Aorta (tissue), 5 donors: Measurements from ENCODE around the gene PIGQ. TPM values are rescaled to one million over a fixed set of nuclear protein-coding genes. Genes with fewer than 3 reads are reported as not detected.

Source experiments
- ATAC-seq: fragments of 200-7000 bp; cut with Tn5 transposase; one replicate; pipeline ENCODE4 v1.9.1; 2022; ENCODE audit warnings: moderate library complexity; ENCODE audit not compliant: low FRiP score
- DNase-seq, 2 donors: peaks; one replicate each; pipeline ENCODE4 v3.0.0-alpha.2; 2020
- H3K27ac ChIP-seq, 2 donors: one replicate each; pipeline ENCODE4 v1.5.1; 2013; ENCODE audit warnings: low read length in 2 of 2, mild to moderate bottlenecking in 2 of 2, moderate library complexity in 2 of 2, control low read depth in 1 of 2, inconsistent platforms in 1 of 2, low read depth in 1 of 2
- H3K27me3 ChIP-seq, 2 donors: one replicate each; pipeline ENCODE4 v1.6.1; 2013; ENCODE audit warnings: control low read depth in 1 of 2, low read length in 1 of 2, mild to moderate bottlenecking in 1 of 2, moderate library complexity in 1 of 2; ENCODE audit not compliant: insufficient read depth in 2 of 2, control insufficient read depth in 1 of 2
- H3K36me3 ChIP-seq, 2 donors: one replicate each; pipeline ENCODE4 v1.6.1; 2013; ENCODE audit warnings: control low read depth in 1 of 2, low read length in 1 of 2, mild to moderate bottlenecking in 1 of 2; ENCODE audit not compliant: insufficient read depth in 2 of 2, control insufficient read depth in 1 of 2
- H3K4me1 ChIP-seq, 2 donors: one replicate each; pipeline ENCODE4 v1.6.1; 2013; ENCODE audit warnings: low read length in 2 of 2, control low read depth in 1 of 2, mild to moderate bottlenecking in 1 of 2, moderate library complexity in 1 of 2; ENCODE audit not compliant: insufficient read depth in 2 of 2, control insufficient read depth in 1 of 2
- H3K4me3 ChIP-seq, 2 donors: one replicate each; pipeline ENCODE4 v1.5.1; 2013; ENCODE audit warnings: low read length in 2 of 2, control low read depth in 1 of 2, mild to moderate bottlenecking in 1 of 2
- H3K9me3 ChIP-seq: one replicate; pipeline ENCODE4 v1.6.1; 2013; ENCODE audit warnings: mild to moderate bottlenecking, low read length; ENCODE audit not compliant: control insufficient read depth
- WGBS, 2 donors: extraction: QIAGEN DNeasy Blood & Tissue Kit; methylation state at CpG; one replicate each; pipeline ENCODE4 v1.1.7; 2013; 5-methylcytosine and 5-hydroxymethylcytosine counted together
- intact Hi-C, 2 donors: fragments of 100-400 bp; cut with DNase I; formaldehyde crosslinking; loops; one replicate each; pipeline versions ENCODE4 v1.14.2 to v1.15.0; 2022
- polyA plus RNA-seq, 2 donors: library from polyadenylated mRNA; stranded (reverse); fragments of 200-250 nt; gene quantifications; one replicate each; pipeline ENCODE4 v1.2.3, GENCODE V29; 2013
- total RNA-seq, 2 donors: library from RNA; stranded (reverse); fragmentation: NEBNext Ultra II Directional; extraction: Animal tissue kit (Norgen Biotek cat#: 25700); gene quantifications; one replicate each; pipeline ENCODE4 v1.2.1, GENCODE V29; 2021
- donor health status: healthy with polysubstance abuse.
- donor health status: Bipolar disorder and iron deficiency.
- donor health status: DM: no; HTN: no; CAD: no.
- donor health status: DM: no; HTN: no; CAD: no.
- donor health status: DM: yes; HTN: yes; CAD: no.

The PIGQ gene
- total and polyA plus RNA-seq, 4 donors, result 10.8 to 92.2 (median 32.2) TPM

- ATAC-seq (no peak), DNase-seq (no peak)
- Histone ChIP-seq H3K27me3 (no peaks in the 10 kb centered on the region), H3K36me3 (no peaks in the 10 kb centered on the region), H3K4me1 (no peaks in the 10 kb centered on the region), H3K27ac (no peak overlapping the region), H3K4me3 (no peak overlapping the region), H3K9me3 (no peaks in the 10 kb centered on the region)
- intact Hi-C loops, result no loop called here
- 77 to 80% methylated on average over 29 to 30 of the region's 30 CpGs for WGBS, 2 donors
These were observed 36.2 kb upstream of the PIGQ start for GRCh38 chr16:533391-534123.

DNA sequence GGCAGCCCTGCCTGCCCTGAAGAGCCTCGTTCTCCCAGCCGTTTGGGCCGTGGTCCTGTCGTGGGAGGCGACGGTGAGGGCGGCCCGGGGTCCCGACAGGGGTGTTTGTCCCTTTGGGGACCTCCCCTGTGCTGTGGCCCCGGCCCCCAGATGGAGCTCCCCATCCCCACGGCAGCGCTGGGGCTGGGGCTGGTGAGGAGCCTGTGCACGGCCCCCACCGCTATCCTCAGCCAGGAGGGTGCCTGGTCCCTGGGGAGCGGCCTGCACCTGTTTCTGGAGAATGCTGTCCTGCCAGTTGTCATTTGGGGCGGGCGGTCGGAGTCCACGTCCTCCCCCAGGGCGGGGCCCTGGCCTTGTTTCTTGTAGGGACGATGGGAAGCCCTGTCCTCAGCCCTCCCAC, 35.6 kb upstream of the PIGQ start:
- ATAC-seq, result no peak
- intact Hi-C loops, result no loop called here
- no peak overlapping the region for H3K27ac ChIP-seq

GRCh38 chr16:534856-535445, 34.8 kb upstream of the PIGQ start:
- DNase-seq (no peak), ATAC-seq (no peak)
- Histone ChIP-seq H3K27ac (no peak overlapping the region), H3K4me1 (no peaks in the 10 kb centered on the region), H3K27me3 (no peaks in the 10 kb centered on the region), H3K9me3 (no peaks in the 10 kb centered on the region), H3K36me3 (no peaks in the 10 kb centered on the region), H3K4me3 (no peak overlapping the region)
- 93 to 94% methylated on average over 27 of the region's 27 CpGs for WGBS, 2 donors
- intact Hi-C loops, result no loop called here

More for the DNA sequence above, 35.6 kb upstream of the PIGQ start:
- Histone ChIP-seq H3K4me1 (no peaks in the 10 kb centered on the region), H3K4me3 (no peak overlapping the region), H3K36me3 (no peaks in the 10 kb centered on the region), H3K9me3 (no peaks in the 10 kb centered on the region), H3K27me3 (no peaks in the 10 kb centered on the region)
- 85 to 89% methylated on average over 21 of the region's 21 CpGs for WGBS, 2 donors
- DNase-seq, result no peak

DNA sequence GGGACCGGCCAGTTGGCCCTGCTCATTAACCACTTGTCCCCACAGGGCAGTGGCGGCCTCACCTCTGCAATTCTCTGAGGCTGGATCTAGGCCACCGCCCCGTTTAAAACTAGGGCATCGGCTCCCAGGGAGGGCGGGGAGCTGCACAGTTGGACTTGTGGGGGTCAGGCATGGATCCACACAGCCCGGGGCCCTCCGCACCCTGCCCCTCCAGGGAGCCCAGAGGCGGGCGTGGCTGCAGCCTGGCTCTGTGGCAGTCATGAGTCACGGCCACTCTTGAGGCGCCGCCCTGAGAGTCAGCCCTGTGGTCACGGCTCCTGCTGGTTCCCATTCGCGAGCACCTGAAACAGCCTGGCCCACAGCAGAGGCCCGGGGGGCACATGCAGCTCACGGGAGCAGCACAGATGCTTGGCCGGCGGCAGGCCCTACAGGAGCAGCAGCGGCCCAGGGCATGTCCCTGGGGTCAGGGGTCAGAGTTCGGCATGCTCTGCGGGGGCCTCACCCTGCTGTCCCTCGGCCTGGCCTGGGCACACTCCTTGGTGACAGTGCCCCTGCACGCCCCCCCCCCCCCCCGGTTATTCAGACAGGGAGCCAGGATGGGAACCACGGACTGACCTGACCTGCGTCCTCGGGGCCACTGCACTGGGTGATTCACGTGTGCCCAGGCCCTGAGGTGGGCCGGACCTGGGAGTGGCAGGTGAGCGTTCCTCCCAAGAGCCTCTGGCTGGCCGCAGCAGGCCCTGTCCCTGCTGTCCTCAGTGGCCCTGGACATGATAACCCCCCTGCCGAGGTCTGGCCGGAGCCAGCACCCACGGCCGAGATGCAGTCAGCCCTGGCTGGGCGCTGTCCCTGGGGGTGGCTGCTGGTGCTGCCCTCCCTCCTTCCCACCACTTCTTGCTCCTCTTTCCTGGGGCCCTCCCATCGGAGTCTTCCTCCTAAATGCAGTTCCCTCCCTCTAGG, 34.0 kb upstream of the PIGQ start:
- no peaks in the 10 kb centered on the region for H3K36me3 ChIP-seq
- H3K9me3 ChIP-seq, result no peaks in the 10 kb centered on the region
- H3K27me3 ChIP-seq, result no peaks in the 10 kb centered on the region
- no peak for ATAC-seq
- no peak for DNase-seq
- intact Hi-C loops, result no loop called here
- no peak overlapping the region for H3K4me3 ChIP-seq
- H3K27ac ChIP-seq, result no peak overlapping the region
- 89 to 90% methylated on average over 35 to 39 of the region's 39 CpGs for WGBS, 2 donors
- no peaks in the 10 kb centered on the region for H3K4me1 ChIP-seq

DNA sequence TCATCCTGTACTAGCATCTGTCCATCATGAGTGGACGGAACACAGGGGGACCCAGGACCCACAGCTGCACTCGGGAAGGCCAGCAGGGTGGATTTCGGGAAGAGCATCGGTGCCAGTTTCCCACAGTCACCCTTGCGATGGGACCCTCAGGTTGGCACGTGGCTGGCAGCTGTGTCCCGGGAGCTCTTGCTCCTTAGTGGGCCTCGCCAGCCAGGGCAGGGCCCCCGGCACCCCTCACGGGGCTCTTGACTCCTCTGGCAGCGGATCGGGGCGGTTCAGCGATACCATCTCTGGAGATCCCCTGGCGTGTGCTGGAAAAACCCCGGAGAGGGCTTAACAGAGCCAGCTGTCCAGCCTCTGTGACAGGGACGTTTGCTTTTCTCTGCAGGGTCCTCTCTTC, 33.0 kb upstream of the PIGQ start:
- Histone ChIP-seq H3K36me3 (no peaks in the 10 kb centered on the region), H3K27ac (no peak overlapping the region), H3K27me3 (no peaks in the 10 kb centered on the region), H3K4me1 (no peaks in the 10 kb centered on the region), H3K9me3 (no peaks in the 10 kb centered on the region), H3K4me3 (no peak overlapping the region)
- 90 to 94% methylated on average over 17 of the region's 17 CpGs for WGBS, 2 donors
- intact Hi-C loops, result no loop called here
- DNase-seq, result no peak
- no peak for ATAC-seq

DNA sequence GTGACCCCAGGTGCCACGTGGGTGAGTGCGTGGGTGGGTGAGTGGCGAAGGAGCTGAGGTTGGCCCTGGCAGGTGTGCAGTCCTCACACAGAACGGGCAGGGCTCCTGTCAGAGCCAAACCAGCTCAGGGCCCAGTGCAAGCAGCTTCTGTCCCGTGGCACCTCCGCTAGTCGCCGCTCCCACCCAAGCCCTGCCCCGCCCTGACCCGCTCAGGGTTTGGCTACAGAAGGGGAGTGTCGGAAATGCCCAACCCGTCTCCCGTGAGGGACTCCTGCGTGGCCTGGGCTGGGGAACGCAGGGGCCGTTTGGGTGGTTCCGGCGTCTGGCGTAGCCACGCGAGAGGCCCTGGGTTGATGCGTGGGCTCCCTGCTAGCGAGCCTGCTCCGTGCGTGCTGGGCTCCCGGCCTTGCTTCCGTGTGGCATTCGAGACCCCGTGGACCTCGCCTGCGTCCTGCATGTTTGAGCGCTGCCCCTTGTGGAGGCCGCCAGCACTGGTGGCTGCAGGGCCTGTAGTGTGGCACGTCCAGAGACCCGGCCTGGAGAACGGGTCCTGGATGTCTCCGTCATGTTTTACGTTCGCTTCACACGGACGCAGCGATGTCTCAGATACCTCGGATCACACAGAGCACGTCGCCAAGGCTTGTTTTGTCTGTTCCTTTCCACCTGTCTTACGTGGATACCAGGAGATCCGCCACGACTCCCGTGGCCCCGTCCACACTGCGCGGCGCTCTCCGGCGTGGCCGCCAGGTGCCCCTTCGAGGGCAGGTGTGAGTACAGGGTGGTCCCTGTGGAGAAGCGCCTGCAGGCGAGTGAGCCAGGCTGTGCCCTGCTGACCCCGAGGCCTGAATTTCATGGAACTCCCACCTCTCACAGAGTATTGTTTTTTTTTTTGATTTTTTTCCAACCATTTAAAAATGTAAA, 32.1 kb upstream of the PIGQ start:
- intact Hi-C loops, result no loop called here
- no peaks in the 10 kb centered on the region for H3K27me3 ChIP-seq
- no peaks in the 10 kb centered on the region for H3K36me3 ChIP-seq
- H3K4me3 ChIP-seq, result no peak overlapping the region
- no peaks in the 10 kb centered on the region for H3K9me3 ChIP-seq
- H3K4me1 ChIP-seq, result no peaks in the 10 kb centered on the region
- H3K27ac ChIP-seq, result no peak overlapping the region
- no peak for ATAC-seq
- 95 to 96% methylated on average over 60 of the region's 60 CpGs for WGBS, 2 donors
- DNase-seq, result no peak

GRCh38 chr16:539901-540530, 29.8 kb upstream of the PIGQ start:
- 84 to 85% methylated on average over 33 to 34 of the region's 34 CpGs for WGBS, 2 donors
- Histone ChIP-seq H3K36me3 (no peaks in the 10 kb centered on the region), H3K27ac (no peak overlapping the region), H3K4me1 (no peaks in the 10 kb centered on the region), H3K27me3 (no peaks in the 10 kb centered on the region), H3K9me3 (no peaks in the 10 kb centered on the region), H3K4me3 (no peak overlapping the region)
- intact Hi-C loops, result no loop called here
- ATAC-seq (no peak), DNase-seq (no peak)
